ACC112 (cell line): Measurements from ENCODE around the gene HDAC8.

Experiments used
- H2AFZ ChIP-seq: fragments of 200-600 bp; sonication (generic); one replicate; pipeline ENCODE4 v1.6.0; 2017; ENCODE audit warnings: antibody characterized with exemption, low read length; ENCODE audit not compliant: unreplicated experiment
- H3K27ac ChIP-seq: fragments of 200-600 bp; sonication (generic); 2 replicates; pipeline ENCODE4 v1.5.1; 2014; ENCODE audit warnings: low read depth, mild to moderate bottlenecking, antibody characterized with exemption, low read length, moderate library complexity
- H3K27me3 ChIP-seq: fragments of 200-600 bp; sonication (generic); 2 replicates; pipeline ENCODE4 v1.6.1; 2014; ENCODE audit warnings: mild to moderate bottlenecking, antibody characterized with exemption, low read length, moderate library complexity, mixed read lengths; ENCODE audit not compliant: insufficient read depth
- H3K36me3 ChIP-seq: fragments of 200-600 bp; sonication (generic); 2 replicates; pipeline ENCODE4 v1.6.1; 2016; ENCODE audit warnings: mild to moderate bottlenecking, antibody characterized with exemption, low read length, moderate library complexity, mixed read lengths; ENCODE audit not compliant: insufficient read depth
- H3K4me1 ChIP-seq: fragments of 200-600 bp; sonication (generic); one replicate; pipeline ENCODE4 v1.6.1; 2016; ENCODE audit warnings: low read length, mixed read lengths; ENCODE audit not compliant: insufficient read depth, unreplicated experiment, control insufficient read depth
- H3K4me3 ChIP-seq: fragments of 200-600 bp; sonication (generic); 2 replicates; pipeline ENCODE4 v1.5.1; 2014; ENCODE audit warnings: mild to moderate bottlenecking, low read depth, low read length
- H3K79me2 ChIP-seq: fragments of 200-600 bp; sonication (generic); one replicate; pipeline ENCODE4 v1.6.0; 2016; ENCODE audit warnings: low read length; ENCODE audit not compliant: control insufficient read depth, unreplicated experiment, insufficient read depth

HDAC8 gene

DNA sequence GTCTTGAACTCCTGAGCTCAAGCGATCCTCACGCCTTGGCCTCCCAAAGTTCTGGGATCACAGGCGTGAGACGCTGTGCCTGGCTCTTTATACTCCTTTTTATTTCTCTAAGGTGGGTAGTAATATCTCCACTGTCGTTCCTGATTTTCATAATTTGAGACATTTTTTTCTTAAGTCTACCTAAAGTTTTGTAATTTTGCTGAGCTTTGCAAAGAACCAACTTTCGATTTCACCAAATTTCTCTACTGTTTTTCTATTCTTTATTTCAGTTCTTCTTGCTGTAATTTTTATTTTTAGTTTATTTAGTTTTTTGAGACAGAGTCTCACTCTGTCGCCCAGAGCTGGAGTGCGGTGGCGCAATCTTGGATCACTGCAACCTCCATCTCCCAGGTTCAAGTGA lies 196.5 kb downstream of the HDAC8 start:
- Histone ChIP-seq H3K27ac (no peak overlapping the region), H3K36me3 (no peaks in the 10 kb centered on the region), H3K4me1 (peaks cover 4% of the 10 kb centered on the region), H3K4me3 (no peak overlapping the region), H3K27me3 (no peaks in the 10 kb centered on the region), H3K79me2 (no peaks in the 10 kb centered on the region), H2AFZ (no peak overlapping the region)

DNA sequence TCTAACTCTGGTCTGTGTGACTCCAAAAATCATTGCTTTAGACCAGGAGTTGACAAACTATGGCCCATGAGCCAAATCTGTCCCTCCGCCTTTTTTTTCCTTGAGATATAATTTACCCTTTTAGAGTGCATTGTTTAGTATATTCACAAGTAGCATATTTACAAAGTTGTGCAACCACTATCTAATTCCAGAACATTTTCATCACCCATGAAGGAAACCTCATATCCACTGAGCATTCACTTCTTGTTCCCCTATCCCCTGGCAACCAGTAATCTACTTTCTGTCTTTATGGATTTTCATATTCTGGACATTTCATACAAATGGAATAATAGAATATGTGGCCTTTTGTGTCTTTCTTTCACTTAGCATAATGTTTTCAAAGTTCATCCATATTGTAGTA lies 199.5 kb downstream of the HDAC8 start:
- Histone ChIP-seq H2AFZ (no peak overlapping the region), H3K36me3 (no peaks in the 10 kb centered on the region), H3K4me3 (no peak overlapping the region), H3K4me1 (peaks cover 4% of the 10 kb centered on the region), H3K27ac (no peak overlapping the region), H3K79me2 (no peaks in the 10 kb centered on the region), H3K27me3 (no peaks in the 10 kb centered on the region)

- H3K27ac ChIP-seq: no peak overlapping the region
- no peaks in the 10 kb centered on the region for H3K79me2 ChIP-seq
- peaks cover 4% of the 10 kb centered on the region for H3K4me1 ChIP-seq
- no peaks in the 10 kb centered on the region for H3K27me3 ChIP-seq
- H3K36me3 ChIP-seq: no peaks in the 10 kb centered on the region
- no peak overlapping the region for H3K4me3 ChIP-seq
- H2AFZ ChIP-seq: no peak overlapping the region
Measured at GRCh38 chrX:72372735-72373134, 199.9 kb downstream of the HDAC8 start.

GRCh38 chrX:72371405-72371804 lies 201.2 kb downstream of the HDAC8 start:
- H3K36me3 ChIP-seq: no peaks in the 10 kb centered on the region
- no peaks in the 10 kb centered on the region for H3K79me2 ChIP-seq
- no peak overlapping the region for H3K4me3 ChIP-seq
- H3K27me3 ChIP-seq: no peaks in the 10 kb centered on the region
- no peak overlapping the region for H3K27ac ChIP-seq
- H3K4me1 ChIP-seq: peaks cover 4% of the 10 kb centered on the region
- no peak overlapping the region for H2AFZ ChIP-seq

DNA sequence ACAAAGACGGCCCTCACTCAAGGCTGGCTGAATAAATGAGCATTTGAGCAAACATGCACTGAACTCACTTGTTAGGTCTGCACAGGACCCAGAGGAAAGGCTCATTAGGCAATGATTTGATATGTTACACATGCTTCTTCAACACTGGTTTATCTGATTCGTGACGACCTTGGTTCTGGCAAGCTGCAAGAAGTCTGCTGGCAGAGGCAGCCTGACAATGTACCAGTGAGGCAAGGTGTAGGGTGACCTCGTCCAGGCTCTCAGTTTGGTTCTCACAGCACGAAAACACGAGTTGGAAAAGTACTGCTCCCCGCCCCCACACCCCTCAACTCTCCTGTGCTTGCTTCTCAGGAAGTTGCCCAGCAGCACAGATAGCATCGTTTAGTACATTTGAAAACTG lies 203.8 kb downstream of the HDAC8 start:
- Histone ChIP-seq H3K27ac (no peak overlapping the region), H3K27me3 (no peaks in the 10 kb centered on the region), H3K36me3 (no peaks in the 10 kb centered on the region), H3K4me3 (no peak overlapping the region), H3K4me1 (peaks cover 3% of the 10 kb centered on the region), H2AFZ (no peak overlapping the region), H3K79me2 (no peaks in the 10 kb centered on the region)

- Histone ChIP-seq H3K27me3 (no peaks in the 10 kb centered on the region), H3K36me3 (no peaks in the 10 kb centered on the region), H3K79me2 (no peaks in the 10 kb centered on the region)
Measured at GRCh38 chrX:72367516-72367915, 205.1 kb downstream of the HDAC8 start.

GRCh38 chrX:72366701-72367454 lies 205.8 kb downstream of the HDAC8 start:
- H3K4me1 ChIP-seq: no peaks in the 10 kb centered on the region
- H3K27ac ChIP-seq: no peak overlapping the region
- no peak overlapping the region for H2AFZ ChIP-seq
- no peaks in the 10 kb centered on the region for H3K79me2 ChIP-seq
- H3K27me3 ChIP-seq: no peaks in the 10 kb centered on the region
- H3K36me3 ChIP-seq: no peaks in the 10 kb centered on the region
- no peak overlapping the region for H3K4me3 ChIP-seq

More at GRCh38 chrX:72367516-72367915, 205.1 kb downstream of the HDAC8 start:
- no peaks in the 10 kb centered on the region for H3K4me1 ChIP-seq
- H3K4me3 ChIP-seq: no peak overlapping the region
- no peak overlapping the region for H3K27ac ChIP-seq
- no peak overlapping the region for H2AFZ ChIP-seq

- Histone ChIP-seq H3K27ac (no peak overlapping the region), H3K4me3 (no peak overlapping the region), H3K4me1 (no peaks in the 10 kb centered on the region), H2AFZ (no peak overlapping the region), H3K27me3 (no peaks in the 10 kb centered on the region), H3K79me2 (no peaks in the 10 kb centered on the region), H3K36me3 (no peaks in the 10 kb centered on the region)
Measured at GRCh38 chrX:72366178-72366577, 206.5 kb downstream of the HDAC8 start.

GRCh38 chrX:72365126-72365525 lies 207.5 kb downstream of the HDAC8 start:
- no peaks in the 10 kb centered on the region for H3K27me3 ChIP-seq
- H3K27ac ChIP-seq: no peak overlapping the region
- no peak overlapping the region for H3K4me3 ChIP-seq
- no peaks in the 10 kb centered on the region for H3K4me1 ChIP-seq
- no peaks in the 10 kb centered on the region for H3K36me3 ChIP-seq
- no peak overlapping the region for H2AFZ ChIP-seq
- H3K79me2 ChIP-seq: no peaks in the 10 kb centered on the region

GRCh38 chrX:72360326-72360725 lies 212.3 kb downstream of the HDAC8 start:
- no peaks in the 10 kb centered on the region for H3K36me3 ChIP-seq
- no peak overlapping the region for H3K27ac ChIP-seq
- H3K79me2 ChIP-seq: no peaks in the 10 kb centered on the region
- H3K4me3 ChIP-seq: no peak overlapping the region
- no peaks in the 10 kb centered on the region for H3K27me3 ChIP-seq
- H2AFZ ChIP-seq: no peak overlapping the region
- H3K4me1 ChIP-seq: peaks cover 8% of the 10 kb centered on the region

DNA sequence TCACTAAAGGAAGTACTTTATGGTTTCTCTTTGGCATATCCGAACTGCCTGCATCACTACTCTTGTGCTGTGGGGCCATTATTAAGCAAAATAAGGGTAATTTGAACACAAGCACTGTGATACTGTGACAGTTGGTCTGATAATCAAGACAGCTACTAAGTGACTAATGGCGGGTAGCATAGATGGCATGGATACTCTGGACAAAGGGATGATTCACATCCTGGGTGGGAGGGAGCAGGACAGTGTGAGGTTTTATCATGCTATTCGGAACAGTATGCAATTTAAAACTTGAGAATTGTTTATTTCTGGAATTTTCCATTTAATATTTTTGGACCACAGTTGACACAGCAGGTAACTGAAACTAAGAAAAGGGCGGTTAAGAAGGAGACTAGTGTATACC lies 214.3 kb downstream of the HDAC8 start:
- H3K4me1 ChIP-seq: peaks cover 8% of the 10 kb centered on the region
- no peak overlapping the region for H3K27ac ChIP-seq
- no peak overlapping the region for H3K4me3 ChIP-seq
- H3K27me3 ChIP-seq: no peaks in the 10 kb centered on the region
- no peaks in the 10 kb centered on the region for H3K36me3 ChIP-seq
- no peak overlapping the region for H2AFZ ChIP-seq
- no peaks in the 10 kb centered on the region for H3K79me2 ChIP-seq
